Omental fat pad (tissue), 4 donors: Measurements from ENCODE around the gene NSDHL. TPM values are rescaled to one million over a fixed set of nuclear protein-coding genes. Genes with fewer than 3 reads are reported as not detected.

Experiments used
- ATAC-seq: fragments of 150-250 bp; one replicate; pipeline ENCODE4 v1.9.1; 2016; ENCODE audit warnings: mild to moderate bottlenecking, moderate library complexity; ENCODE audit not compliant: low FRiP score
- DNase-seq: peaks from one replicate; pipeline ENCODE4 v3.0.0-alpha.2; 2019; ENCODE audit warnings: low spot score
- total RNA-seq, 4 donors: library from RNA; depleted of rRNA; stranded (reverse); fragments of >200 nt; gene quantifications; one replicate each; pipeline ENCODE4 v1.1.0, GENCODE V29; 2016
- TF ChIP-seq, protein P1 (sequence below), 3 donors: fragments of 450-650 bp; IDR thresholded peaks; one replicate each; pipeline ENCODE4 v1.5.1; 2016 to 2017; ENCODE audit warnings: antibody characterized with exemption in 3 of 3, mild to moderate bottlenecking in 3 of 3, moderate library complexity in 2 of 3

The NSDHL gene
- total RNA-seq, 4 donors from 2014 or later, result 13.2 to 55.3 (median 25.9) TPM

DNA sequence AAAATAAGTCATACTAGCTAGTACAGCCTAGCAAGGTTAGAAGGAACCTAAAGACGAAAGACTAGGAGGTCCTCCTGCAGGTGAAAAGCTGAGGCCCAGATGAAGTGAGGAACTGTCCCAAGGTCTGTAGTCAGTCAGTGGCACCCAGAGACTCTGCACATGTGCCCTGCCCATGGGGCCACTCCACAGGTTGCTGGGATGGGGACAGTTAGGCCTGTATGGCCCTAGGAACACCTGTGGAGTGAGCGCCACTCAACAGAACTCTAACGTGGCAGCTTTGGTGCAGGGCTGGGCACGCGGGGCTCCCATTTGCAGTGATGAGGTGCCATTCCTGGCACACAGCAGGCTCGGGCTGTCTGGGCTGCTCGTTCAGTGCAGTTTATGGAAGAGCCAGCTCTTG, 81.8 kb downstream of the NSDHL start:
- DNase-seq (no peak), ATAC-seq (no peak)
- TF ChIP-seq, protein P1, sequence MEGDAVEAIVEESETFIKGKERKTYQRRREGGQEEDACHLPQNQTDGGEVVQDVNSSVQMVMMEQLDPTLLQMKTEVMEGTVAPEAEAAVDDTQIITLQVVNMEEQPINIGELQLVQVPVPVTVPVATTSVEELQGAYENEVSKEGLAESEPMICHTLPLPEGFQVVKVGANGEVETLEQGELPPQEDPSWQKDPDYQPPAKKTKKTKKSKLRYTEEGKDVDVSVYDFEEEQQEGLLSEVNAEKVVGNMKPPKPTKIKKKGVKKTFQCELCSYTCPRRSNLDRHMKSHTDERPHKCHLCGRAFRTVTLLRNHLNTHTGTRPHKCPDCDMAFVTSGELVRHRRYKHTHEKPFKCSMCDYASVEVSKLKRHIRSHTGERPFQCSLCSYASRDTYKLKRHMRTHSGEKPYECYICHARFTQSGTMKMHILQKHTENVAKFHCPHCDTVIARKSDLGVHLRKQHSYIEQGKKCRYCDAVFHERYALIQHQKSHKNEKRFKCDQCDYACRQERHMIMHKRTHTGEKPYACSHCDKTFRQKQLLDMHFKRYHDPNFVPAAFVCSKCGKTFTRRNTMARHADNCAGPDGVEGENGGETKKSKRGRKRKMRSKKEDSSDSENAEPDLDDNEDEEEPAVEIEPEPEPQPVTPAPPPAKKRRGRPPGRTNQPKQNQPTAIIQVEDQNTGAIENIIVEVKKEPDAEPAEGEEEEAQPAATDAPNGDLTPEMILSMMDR (IDR thresholded peaks at IDR 0.05), result no peak

DNA sequence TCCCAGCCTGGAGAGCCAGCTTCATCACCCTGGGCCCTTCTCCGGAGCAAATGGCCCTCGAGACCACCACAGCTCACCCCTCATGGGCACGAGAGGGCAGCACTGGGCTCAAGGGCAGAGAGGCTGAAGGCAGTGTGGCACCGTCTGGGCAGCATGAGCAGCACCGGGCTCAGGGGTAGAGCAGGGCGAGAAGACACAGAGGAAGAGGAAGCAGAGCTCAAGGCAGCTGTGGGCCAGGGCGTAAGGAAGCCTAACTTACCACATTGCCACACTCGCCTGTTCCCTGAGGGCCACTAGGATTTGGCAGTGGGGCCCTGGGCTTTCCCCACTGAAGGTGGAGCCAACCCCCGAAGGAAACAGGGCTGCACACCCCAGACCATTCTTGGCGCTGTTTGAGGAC, 82.5 kb downstream of the NSDHL start:
- DNase-seq (no peak), ATAC-seq (no peak)
- TF ChIP-seq, protein P1 (IDR thresholded peaks at IDR 0.05), result no peak

DNA sequence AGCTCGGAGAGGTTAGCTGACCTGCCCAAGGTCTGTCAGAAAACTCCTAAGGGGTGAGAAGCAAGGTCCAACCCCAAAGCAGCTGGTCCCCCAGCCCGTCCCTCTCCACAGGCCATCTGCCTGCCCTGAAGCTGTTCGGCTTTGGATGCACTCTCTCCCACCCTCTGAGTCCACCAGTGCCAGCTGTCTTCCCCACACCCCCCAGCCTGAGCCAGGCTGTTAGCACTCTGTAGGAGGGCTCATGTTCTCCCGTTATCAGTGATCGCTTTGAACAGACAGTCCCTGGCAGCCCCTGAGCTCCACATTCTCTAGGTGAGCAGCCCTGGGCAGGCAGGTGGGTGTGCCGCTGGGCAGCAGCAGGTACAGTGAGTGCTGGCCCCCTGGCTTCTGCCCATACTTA, 83.0 kb downstream of the NSDHL start:
- TF ChIP-seq, protein P1 (IDR thresholded peaks at IDR 0.05), result no peak
- ATAC-seq, result no peak

DNA sequence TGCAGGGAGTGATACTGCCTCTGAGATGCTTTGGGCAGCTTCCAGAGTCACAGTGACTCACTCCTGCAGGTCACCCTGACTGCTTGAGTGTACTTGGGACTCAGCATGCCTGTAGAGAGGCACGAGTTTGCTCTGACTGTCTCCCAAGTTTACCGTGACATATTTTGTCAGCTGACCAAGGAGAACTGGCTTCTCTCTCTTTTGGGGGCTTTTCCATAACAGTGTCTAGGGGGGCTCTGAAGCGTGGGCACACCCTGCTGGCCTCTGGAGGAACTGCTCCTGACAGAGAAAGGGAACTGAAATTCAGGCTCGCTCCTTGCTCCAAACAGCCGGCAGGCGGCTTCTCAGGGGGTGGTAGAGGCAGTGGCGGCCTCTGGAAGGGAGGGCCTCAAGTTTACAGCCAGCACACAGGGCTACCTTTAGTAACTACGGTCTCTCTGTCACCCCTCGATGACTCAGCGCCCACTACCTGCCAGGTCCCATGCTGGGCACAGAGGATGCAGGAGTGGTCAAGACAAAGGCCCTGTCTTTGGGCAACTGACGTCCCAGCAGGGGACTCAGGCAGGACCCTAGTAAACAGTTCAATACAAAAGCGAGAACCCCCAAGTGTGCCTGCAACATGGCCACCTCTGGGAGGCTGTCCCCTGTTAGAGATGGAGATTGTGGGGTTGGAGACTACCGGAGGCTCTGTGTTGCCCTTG, 84.8 kb downstream of the NSDHL start:
- DNase-seq (no peak), ATAC-seq (peak; percentile 33)
- TF ChIP-seq, protein P1 (IDR thresholded peaks at IDR 0.05), result no peak

More for the DNA sequence above, 83.0 kb downstream of the NSDHL start:
- no peak for DNase-seq

DNA sequence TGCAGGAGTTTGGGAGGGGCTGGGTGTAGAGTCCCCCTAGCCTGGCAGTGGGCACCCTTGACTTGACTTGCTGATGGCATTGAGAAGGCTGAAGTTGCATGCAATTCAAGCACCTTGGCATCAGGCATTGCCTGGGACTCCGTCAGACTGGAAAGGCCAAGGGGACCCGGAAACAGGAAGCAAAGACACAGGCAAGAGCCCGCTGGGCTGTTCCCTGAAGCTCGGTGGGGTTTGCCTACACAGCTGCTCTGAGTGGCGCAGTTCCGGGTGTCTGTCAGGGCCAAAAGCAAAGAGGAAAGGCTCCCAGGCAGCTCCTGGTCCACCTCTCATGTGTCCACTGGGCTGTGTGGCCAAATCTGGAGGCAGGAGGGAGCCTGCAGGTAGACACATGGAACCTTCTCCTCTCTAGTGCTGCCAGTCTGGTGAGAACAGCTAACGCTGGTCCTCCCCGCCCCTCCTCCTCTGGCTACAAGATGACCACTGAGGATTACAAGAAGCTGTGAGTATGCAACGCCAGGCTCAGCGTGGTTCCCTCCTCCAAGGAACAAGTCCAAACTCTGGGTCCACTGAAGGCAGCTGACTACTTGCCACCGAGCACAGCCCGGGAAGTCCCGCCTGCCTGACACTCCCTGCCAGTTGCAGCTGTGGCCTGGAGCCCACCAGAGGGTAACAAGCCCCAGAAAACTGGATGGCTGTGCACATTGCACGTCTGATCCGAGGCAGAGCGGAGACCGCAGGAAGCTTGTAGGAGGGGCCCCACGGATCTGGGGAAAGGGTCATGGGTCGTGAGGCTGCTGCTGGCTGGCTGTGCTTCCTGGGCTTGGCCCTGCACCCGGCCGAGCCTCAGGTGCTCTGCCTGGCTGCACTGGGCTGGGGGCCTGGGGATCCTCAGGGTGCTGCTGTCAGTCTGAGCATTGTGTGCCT, 87.1 kb downstream of the NSDHL start:
- ATAC-seq (no peak), DNase-seq (no peak)
- TF ChIP-seq, protein P1 (IDR thresholded peaks at IDR 0.05), result no peak

DNA sequence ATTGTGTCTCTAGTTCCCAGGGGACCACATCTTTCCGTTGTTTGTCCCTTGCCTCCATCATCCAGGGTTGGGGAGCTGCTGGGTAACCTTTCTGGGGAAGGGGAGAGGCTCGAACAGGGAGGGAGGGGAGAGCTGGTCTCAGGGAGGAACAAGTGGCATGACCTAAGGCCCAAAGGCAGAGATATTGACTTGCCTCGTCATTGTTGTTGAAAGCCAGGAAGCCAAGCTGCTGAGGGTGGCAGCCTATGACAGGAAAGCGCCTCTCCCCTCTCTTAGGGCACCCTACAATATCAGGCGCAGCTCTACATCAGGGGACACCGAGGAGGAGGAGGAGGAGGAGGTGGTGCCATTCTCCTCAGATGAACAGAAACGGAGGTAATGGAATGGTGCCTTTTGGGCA, 87.8 kb downstream of the NSDHL start:
- ATAC-seq, result no peak
- TF ChIP-seq, protein P1 (IDR thresholded peaks at IDR 0.05), result no peak
- no peak for DNase-seq

Other genes starting within 250 kb of the NSDHL start
- under 1 TPM in 2 of 4 donors, not detected in 2; 0.09 to 0.12 TPM for gene GABRQ, start 193.2 kb upstream of the NSDHL start, total RNA-seq
- gene MAGEA3, start 132.3 kb upstream of the NSDHL start, total RNA-seq, result not detected
- gene CSAG2, start 121.8 kb upstream of the NSDHL start, total RNA-seq, result not detected
- gene MAGEA2B, start 116.4 kb upstream of the NSDHL start, total RNA-seq, result not detected
- not detected for gene CSAG1, start 97.3 kb upstream of the NSDHL start, total RNA-seq
- not detected for gene MAGEA12, start 97.3 kb upstream of the NSDHL start, total RNA-seq
- not detected for gene MAGEA2, start 77.2 kb upstream of the NSDHL start, total RNA-seq
- gene CSAG3, start 71.8 kb upstream of the NSDHL start, total RNA-seq, result not detected
- gene MAGEA6, start 61.4 kb upstream of the NSDHL start, total RNA-seq, result not detected
- gene CETN2, start 306 bp upstream of the NSDHL start, total RNA-seq, result 10 to 100 TPM; 17.3 to 28.8 (median 19.7) TPM
- 10 to 100 TPM in 2 of 4 donors, 1 to 10 TPM in 2; 5.2 to 13.4 (median 9.0) TPM for gene ZNF185, start 67.0 kb downstream of the NSDHL start, total RNA-seq
- not detected for gene PNMA5, start 163.1 kb downstream of the NSDHL start, total RNA-seq
- gene PNMA3, start 225.4 kb downstream of the NSDHL start, total RNA-seq, result under 1 TPM; 0.24 to 0.46 (median 0.38) TPM
- 1 to 10 TPM; 1.1 to 2.3 (median 1.7) TPM for gene PNMA6A, start 241.4 kb downstream of the NSDHL start, total RNA-seq